SK-N-MC (cell line): ENCODE measurements around the gene IQGAP3.

Source experiments
- DNase-seq: peaks from one replicate; pipeline ENCODE4 v3.0.0-alpha.2; 2011; ENCODE audit warnings: low read depth, low spot score
- H3K27ac ChIP-seq: fragments of 200-600 bp; sonication (generic); 2 replicates; pipeline ENCODE4 v1.5.1; 2016; ENCODE audit warnings: mixed run types
- H3K36me3 ChIP-seq: fragments of 200-600 bp; sonication (generic); 2 replicates; pipeline ENCODE4 v1.6.1; 2017; ENCODE audit warnings: antibody characterized with exemption, low read length, mixed read lengths; ENCODE audit not compliant: insufficient read depth
- H3K4me3 ChIP-seq: fragments of 200-600 bp; sonication (generic); 2 replicates; pipeline ENCODE4 v1.5.1; 2016
- H3K9ac ChIP-seq: fragments of 200-600 bp; sonication (generic); 2 replicates; pipeline ENCODE4 v1.8.0; 2017; ENCODE audit warnings: mixed run types, mixed read lengths; ENCODE audit not compliant: insufficient read length
- H3K9me3 ChIP-seq: fragments of 200-600 bp; sonication (generic); 2 replicates; pipeline ENCODE4 v1.6.1; 2017; ENCODE audit warnings: low read depth, mild to moderate bottlenecking, antibody characterized with exemption, low read length, moderate library complexity, mixed read lengths
- EZH2 ChIP-seq: fragments of 200-600 bp; sonication (generic); IDR thresholded peaks from one replicate; pipeline ENCODE4 v1.6.1; 2017; ENCODE audit warnings: antibody characterized with exemption
- FOXP2 ChIP-seq: optimal IDR thresholded peaks from 2 replicates; pipeline ENCODE3; 2011; ENCODE audit warnings: mild to moderate bottlenecking, moderate library complexity; ENCODE audit not compliant: insufficient read depth; ENCODE audit errors: extremely low read length, control extremely low read depth
- POLR2AphosphoS5 ChIP-seq: IDR thresholded peaks from 2 replicates; pipeline ENCODE4 v1.6.1; 2012; ENCODE audit warnings: mild to moderate bottlenecking, low read depth, low read length, borderline replicate concordance

Gene IQGAP3

GRCh38 chr1:156502391-156502893 is 69.9 kb downstream of the IQGAP3 start:
- TF ChIP-seq POLR2AphosphoS5 (no peak), EZH2 (no peak), FOXP2 (no peak)
- Histone ChIP-seq H3K27ac (peak overlapping the region; percentile 97), H3K36me3 (no peaks in the 10 kb centered on the region), H3K9me3 (no peaks in the 10 kb centered on the region), H3K9ac (peak overlapping the region; percentile 11), H3K4me3 (no peak overlapping the region)
- no peak for DNase-seq

GRCh38 chr1:156500793-156501506 is 71.4 kb downstream of the IQGAP3 start:
- Histone ChIP-seq H3K36me3 (no peaks in the 10 kb centered on the region), H3K27ac (peak overlapping the region; percentile 97), H3K9me3 (no peaks in the 10 kb centered on the region), H3K9ac (peak overlapping the region; percentile 95), H3K4me3 (peak overlapping the region; percentile 90)
- DNase-seq, result peak; percentile 68
- TF ChIP-seq EZH2 (no peak), FOXP2 (no peak), POLR2AphosphoS5 (peak; percentile 75)

- Histone ChIP-seq H3K9me3 (no peaks in the 10 kb centered on the region), H3K36me3 (no peaks in the 10 kb centered on the region), H3K4me3 (peak within 1 kb of the TSS; percentile 90), H3K9ac (peak within 1 kb of the TSS; percentile 95), H3K27ac (peak within 1 kb of the TSS; percentile 97)
- DNase-seq, result no peak
- TF ChIP-seq POLR2AphosphoS5 (0 out of 2 replicates have a peak, but pooled peaks have one; percentile 39), EZH2 (no peak), FOXP2 (no peak)
Measured at GRCh38 chr1:156500543-156500792, 71.9 kb downstream of the IQGAP3 start, which contains the start of gene MEF2D. MEF2D (minus strand) TSS chr1:156500775; CDS start chr1:156483292, 17,483 bp downstream.

- H3K9me3 ChIP-seq, result no peaks in the 10 kb centered on the region
- H3K27ac ChIP-seq, result peak overlapping the region; percentile 94
- H3K9ac ChIP-seq, result peak overlapping the region; percentile 95
- TF ChIP-seq POLR2AphosphoS5 (no peak), EZH2 (no peak), FOXP2 (no peak)
- no peak for DNase-seq
- peak overlapping the region; percentile 90 for H3K4me3 ChIP-seq
- no peaks in the 10 kb centered on the region for H3K36me3 ChIP-seq
Measured at GRCh38 chr1:156499842-156500542, 72.4 kb downstream of the IQGAP3 start.

GRCh38 chr1:156499194-156499841 is 73.0 kb downstream of the IQGAP3 start:
- TF ChIP-seq EZH2 (no peak), FOXP2 (no peak), POLR2AphosphoS5 (no peak)
- Histone ChIP-seq H3K9me3 (no peaks in the 10 kb centered on the region), H3K36me3 (no peaks in the 10 kb centered on the region), H3K27ac (no peak overlapping the region), H3K4me3 (peak overlapping the region; percentile 90), H3K9ac (peak overlapping the region; percentile 17)
- DNase-seq, result no peak

- no peaks in the 10 kb centered on the region for H3K36me3 ChIP-seq
- peak overlapping the region; percentile 17 for H3K9ac ChIP-seq
- H3K27ac ChIP-seq, result no peak overlapping the region
- no peak for DNase-seq
- H3K9me3 ChIP-seq, result no peaks in the 10 kb centered on the region
- TF ChIP-seq EZH2 (no peak), FOXP2 (no peak), POLR2AphosphoS5 (no peak)
- H3K4me3 ChIP-seq, result peak overlapping the region; percentile 90
Measured at GRCh38 chr1:156498432-156499193, 73.8 kb downstream of the IQGAP3 start.

- no peak overlapping the region for H3K27ac ChIP-seq
Measured at GRCh38 chr1:156497743-156498431, 74.5 kb downstream of the IQGAP3 start.

More at GRCh38 chr1:156497743-156498431, 74.5 kb downstream of the IQGAP3 start:
- Histone ChIP-seq H3K36me3 (no peaks in the 10 kb centered on the region), H3K4me3 (peak overlapping the region; percentile 90; the same call in 1 of the 2 replicates), H3K9me3 (no peaks in the 10 kb centered on the region), H3K9ac (no peak overlapping the region)
- no peak for DNase-seq
- no peak for TF ChIP-seq EZH2
- TF ChIP-seq FOXP2, result no peak
- no peak for TF ChIP-seq POLR2AphosphoS5
